Neutrophil (primary cell): Measurements from ENCODE around the gene MAS1L.

ENCODE experiments used
- H3K27ac ChIP-seq: fragments of 200-600 bp; sonication (generic); 2 replicates; pipeline ENCODE4 v1.5.1; 2016; ENCODE audit warnings: mild to moderate bottlenecking, moderate library complexity
- H3K27me3 ChIP-seq: fragments of 200-600 bp; sonication (generic); 2 replicates; pipeline ENCODE4 v1.6.0; 2016; ENCODE audit warnings: mild to moderate bottlenecking
- H3K36me3 ChIP-seq: fragments of 200-600 bp; sonication (generic); 2 replicates; pipeline ENCODE4 v1.5.1; 2017
- H3K4me1 ChIP-seq, 2 experiments: fragments of 200-600 bp in 1 of 2; sonication (generic) in 1 of 2; 1 replicate in 1 of 2; 2 replicates in 1 of 2; pipeline versions ENCODE4 v1.5.1 to v1.6.1; 2013 to 2016; ENCODE audit warnings: low read depth in 1 of 2, low read length in 1 of 2, mild to moderate bottlenecking in 1 of 2, moderate library complexity in 1 of 2; ENCODE audit not compliant: control insufficient read depth in 1 of 2, insufficient read depth in 1 of 2
- H3K4me3 ChIP-seq, 2 experiments: fragments of 200-600 bp in 1 of 2; sonication (generic) in 1 of 2; 1 replicate in 1 of 2; 2 replicates in 1 of 2; pipeline ENCODE4 v1.5.1; 2013 to 2016; ENCODE audit warnings: low read depth in 1 of 2, low read length in 1 of 2, mild to moderate bottlenecking in 1 of 2, moderate library complexity in 1 of 2
- H3K9me3 ChIP-seq: fragments of 200-600 bp; sonication (generic); 2 replicates; pipeline ENCODE4 v1.5.1; 2016
- TF ChIP-seq, protein P1 (sequence below): fragments of 200-600 bp; sonication (generic); IDR thresholded peaks from 2 replicates; pipeline ENCODE4 v1.5.1; 2016; ENCODE audit warnings: antibody characterized with exemption

Gene MAS1L

DNA sequence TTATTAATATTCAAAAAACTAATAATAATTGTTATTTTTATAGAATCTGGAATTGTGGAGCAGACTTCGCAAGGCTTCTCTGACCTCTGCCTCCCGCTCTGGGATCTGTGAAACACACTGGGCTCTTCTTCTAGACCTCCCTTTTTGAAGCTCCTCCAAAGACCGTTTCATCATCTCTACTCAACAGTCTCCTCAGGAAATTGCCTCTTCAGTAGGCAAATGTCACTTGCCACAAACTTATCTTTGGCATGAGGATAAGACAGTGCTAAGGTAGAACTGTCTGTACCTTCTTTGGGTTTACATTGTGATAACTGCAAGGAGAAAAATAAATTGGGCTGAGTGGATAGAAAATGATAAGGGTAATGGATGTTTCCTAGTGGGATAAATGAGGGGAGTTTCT is 2.3 kb upstream of the MAS1L start:
- H3K4me1 ChIP-seq = peaks cover 7 to 8% of the 10 kb centered on the region in 2 experiments
- no peaks in the 10 kb centered on the region for H3K36me3 ChIP-seq
- TF ChIP-seq, protein P1, sequence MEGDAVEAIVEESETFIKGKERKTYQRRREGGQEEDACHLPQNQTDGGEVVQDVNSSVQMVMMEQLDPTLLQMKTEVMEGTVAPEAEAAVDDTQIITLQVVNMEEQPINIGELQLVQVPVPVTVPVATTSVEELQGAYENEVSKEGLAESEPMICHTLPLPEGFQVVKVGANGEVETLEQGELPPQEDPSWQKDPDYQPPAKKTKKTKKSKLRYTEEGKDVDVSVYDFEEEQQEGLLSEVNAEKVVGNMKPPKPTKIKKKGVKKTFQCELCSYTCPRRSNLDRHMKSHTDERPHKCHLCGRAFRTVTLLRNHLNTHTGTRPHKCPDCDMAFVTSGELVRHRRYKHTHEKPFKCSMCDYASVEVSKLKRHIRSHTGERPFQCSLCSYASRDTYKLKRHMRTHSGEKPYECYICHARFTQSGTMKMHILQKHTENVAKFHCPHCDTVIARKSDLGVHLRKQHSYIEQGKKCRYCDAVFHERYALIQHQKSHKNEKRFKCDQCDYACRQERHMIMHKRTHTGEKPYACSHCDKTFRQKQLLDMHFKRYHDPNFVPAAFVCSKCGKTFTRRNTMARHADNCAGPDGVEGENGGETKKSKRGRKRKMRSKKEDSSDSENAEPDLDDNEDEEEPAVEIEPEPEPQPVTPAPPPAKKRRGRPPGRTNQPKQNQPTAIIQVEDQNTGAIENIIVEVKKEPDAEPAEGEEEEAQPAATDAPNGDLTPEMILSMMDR = no peak
- no peak overlapping the region for H3K4me3 ChIP-seq
- H3K9me3 ChIP-seq = no peaks in the 10 kb centered on the region
- no peak overlapping the region for H3K27ac ChIP-seq
- H3K27me3 ChIP-seq = no peaks in the 10 kb centered on the region

DNA sequence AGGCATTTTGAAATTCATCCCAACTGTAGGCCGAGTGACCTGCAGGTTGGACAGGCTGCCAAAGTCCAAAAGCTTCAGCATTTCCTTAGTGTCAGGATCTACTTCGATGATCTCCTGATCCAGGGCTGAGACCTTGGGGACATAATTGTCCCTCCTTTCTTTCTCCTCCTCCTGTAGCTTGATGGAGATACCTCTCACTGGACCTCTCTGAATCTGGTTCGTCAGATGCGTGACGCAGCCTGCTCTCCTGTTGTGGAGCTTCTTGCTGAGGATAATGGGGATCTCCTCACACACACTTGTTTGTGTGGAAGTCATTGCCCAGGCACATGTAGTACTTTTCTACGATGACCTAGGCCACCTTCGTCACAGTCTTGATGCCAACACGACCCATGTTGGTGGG is 1.5 kb upstream of the MAS1L start:
- Histone ChIP-seq H3K4me3 (no peak overlapping the region), H3K27me3 (no peaks in the 10 kb centered on the region), H3K4me1 (peaks cover 7 to 8% of the 10 kb centered on the region in 2 experiments), H3K27ac (no peak overlapping the region), H3K9me3 (no peaks in the 10 kb centered on the region), H3K36me3 (no peaks in the 10 kb centered on the region)
- TF ChIP-seq, protein P1 = no peak

GRCh38 chr6:29488874-29489273 is 1.1 kb upstream of the MAS1L start:
- no peak overlapping the region for H3K27ac ChIP-seq

DNA sequence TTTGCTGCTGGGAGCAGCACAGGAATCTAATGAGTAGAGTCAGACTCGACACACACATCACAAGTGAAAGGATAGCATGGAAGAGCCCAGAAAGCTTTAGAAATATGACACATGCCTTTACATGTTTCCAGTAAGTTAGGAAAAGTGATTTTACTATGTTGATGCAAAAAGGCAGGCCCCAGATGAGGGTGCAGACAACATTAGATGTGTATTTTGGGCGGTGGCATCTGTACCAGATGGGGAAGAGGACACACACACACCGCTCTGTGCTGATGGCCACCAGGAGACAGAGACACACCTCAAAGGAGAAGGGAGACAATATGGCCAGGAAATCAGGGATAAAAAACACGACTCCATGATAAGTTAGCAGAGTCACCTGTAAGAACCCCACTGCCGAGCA is 625 bp downstream of the MAS1L start:
- Histone ChIP-seq H3K36me3 (no peaks in the 10 kb centered on the region), H3K4me3 (no peak overlapping the region), H3K4me1 (peaks cover 7 to 8% of the 10 kb centered on the region in 2 experiments), H3K9me3 (no peaks in the 10 kb centered on the region), H3K27ac (no peak overlapping the region), H3K27me3 (no peaks in the 10 kb centered on the region)
- TF ChIP-seq, protein P1 = no peak

More at GRCh38 chr6:29488874-29489273, 1.1 kb upstream of the MAS1L start:
- H3K9me3 ChIP-seq = no peaks in the 10 kb centered on the region
- no peaks in the 10 kb centered on the region for H3K36me3 ChIP-seq
- TF ChIP-seq, protein P1 = no peak
- no peak overlapping the region for H3K4me3 ChIP-seq
- no peaks in the 10 kb centered on the region for H3K27me3 ChIP-seq
- H3K4me1 ChIP-seq = peaks cover 7 to 8% of the 10 kb centered on the region in 2 experiments

- TF ChIP-seq, protein P1 = no peak
- Histone ChIP-seq H3K9me3 (no peaks in the 10 kb centered on the region), H3K4me1 (peaks cover 7 to 8% of the 10 kb centered on the region in 2 experiments), H3K36me3 (no peaks in the 10 kb centered on the region), H3K27ac (no peak overlapping the region), H3K4me3 (no peak overlapping the region), H3K27me3 (no peaks in the 10 kb centered on the region)
Measured at GRCh38 chr6:29486577-29486976, 1.2 kb downstream of the MAS1L start.

DNA sequence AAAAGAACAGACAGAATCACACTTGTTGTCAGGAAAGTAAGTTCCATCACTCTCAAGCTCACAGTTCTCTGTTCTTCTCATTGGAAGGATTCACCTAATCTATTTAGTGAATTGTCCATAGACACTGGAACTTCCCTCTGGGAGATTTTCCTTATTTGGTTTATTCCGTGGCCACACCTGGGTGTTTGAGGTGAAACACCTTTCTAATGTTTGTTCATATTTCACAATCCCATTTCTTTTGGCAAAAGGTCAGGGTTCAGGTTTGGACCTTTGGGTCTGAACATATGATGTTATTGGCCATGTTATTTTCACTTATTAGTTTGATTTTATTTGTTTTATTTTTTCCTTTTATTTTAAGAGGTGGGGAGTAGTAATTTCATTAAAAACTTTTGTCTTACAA is 4.0 kb downstream of the MAS1L start:
- TF ChIP-seq, protein P1 = no peak
- Histone ChIP-seq H3K36me3 (no peaks in the 10 kb centered on the region), H3K9me3 (no peaks in the 10 kb centered on the region)

More for the DNA sequence above, 4.0 kb downstream of the MAS1L start:
- H3K27me3 ChIP-seq = no peaks in the 10 kb centered on the region
- no peaks in the 10 kb centered on the region for H3K4me1 ChIP-seq
- no peak overlapping the region for H3K4me3 ChIP-seq
- H3K27ac ChIP-seq = no peak overlapping the region
